ENCODE measurements around the gene ERC1.

- TF ChIP-seq CTCF (IDR thresholded peaks at IDR 0.05; ENCODE audit: low read length) (no peak), EZH2phosphoT487 (IDR thresholded peaks at IDR 0.05; ENCODE audit: low read length) (no peak), EZH2 (optimal IDR thresholded peaks at IDR 0.05; ENCODE audit: low read depth, low read length) (no peak)
These were observed 204.5 kb downstream of the ERC1 start for GRCh38 chr12:1195513-1195912.

Data from MM.1S (cell line).